Measurements from ENCODE around the gene TMEM203. TPM values are rescaled to one million over a fixed set of nuclear protein-coding genes. Genes with fewer than 3 reads are reported as not detected.

Gene TMEM203
- total and polyA plus RNA-seq, 2 of the 13 experiments (the other 11 are each of a cell fraction or from before 2014, with no cell fraction given) = 23.4 to 36.7 TPM

DNA sequence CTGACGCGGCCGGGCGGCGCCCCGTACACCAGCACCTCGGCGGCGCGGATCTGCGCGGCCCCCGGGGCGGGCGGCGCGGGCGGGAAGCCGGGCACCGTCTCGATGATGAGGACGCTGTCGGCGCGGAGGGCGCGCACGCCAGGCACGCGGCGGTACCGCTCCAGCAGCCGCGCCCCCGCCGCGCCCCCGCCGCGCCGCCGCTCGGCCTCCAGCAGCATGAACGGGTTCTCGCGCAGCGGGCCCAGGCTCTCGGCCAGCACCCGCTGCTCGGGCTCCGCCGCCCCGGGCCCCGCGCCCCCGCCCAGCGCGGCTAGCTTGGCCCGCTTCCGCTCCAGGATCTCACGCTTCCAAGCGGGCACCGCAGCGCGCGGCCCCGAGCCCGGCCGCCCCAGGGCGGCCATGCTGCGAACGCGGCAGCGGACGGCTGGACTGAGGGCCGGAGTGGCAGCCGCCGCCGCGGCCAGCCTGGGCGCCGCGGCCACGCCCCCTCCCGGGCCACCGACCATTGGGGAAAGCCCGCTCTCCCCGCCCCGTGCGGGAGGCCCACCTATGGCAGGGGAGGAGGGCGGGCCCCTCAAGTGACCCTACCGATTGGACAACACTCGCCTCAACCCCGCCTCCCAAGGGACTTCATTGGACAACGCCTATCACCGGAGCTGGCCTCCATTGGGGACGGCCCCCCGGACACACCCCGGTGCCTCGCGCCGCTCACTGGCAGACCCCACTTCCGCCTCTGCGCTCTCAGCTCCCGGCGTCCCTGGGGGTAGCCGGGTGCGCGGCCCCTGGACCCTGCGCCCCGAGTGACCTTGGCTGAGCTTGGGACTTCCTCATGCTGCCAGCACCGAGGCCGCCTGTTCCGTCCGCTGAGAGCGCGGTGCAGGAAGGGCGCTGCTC is 4.9 kb downstream of the TMEM203 start, which contains the start of gene TPRN (continued):
- TF ChIP-seq ZSCAN22 (CRISPR knock-in tag; IDR thresholded peaks at IDR 0.05) (no peak), CEBPG (CRISPR knock-in tag; IDR thresholded peaks at IDR 0.05) (peak; percentile 18; the same call in 1 of the 2 replicates), NCOA5 (CRISPR knock-in tag; IDR thresholded peaks at IDR 0.05) (no peak), SMARCC2 (IDR thresholded peaks at IDR 0.05) (no peak), MEF2D (CRISPR knock-in tag; IDR thresholded peaks at IDR 0.05) (peak; percentile 86), ZBTB7B (CRISPR knock-in tag; IDR thresholded peaks at IDR 0.05) (peak; percentile 93), SP1 (IDR thresholded peaks at IDR 0.05) (peak; percentile 34; the same call in 1 of the 2 replicates), SP1 (CRISPR knock-in tag; IDR thresholded peaks at IDR 0.05) (peak; percentile 96), SOX13 (IDR thresholded peaks at IDR 0.05) (no peak), SOX13 (CRISPR knock-in tag; conservative IDR thresholded peaks at IDR 0.05 in 1 of 2, IDR thresholded peaks at IDR 0.05 in 1 of 2) (peak in 1 of 2 experiments; percentile 63; a peak in 2 of 4 replicates), ZSCAN9 (CRISPR knock-in tag; IDR thresholded peaks at IDR 0.05; ENCODE audit: borderline replicate concordance) (peak; percentile 72; the same call in 1 of the 2 replicates), ZNF34 (CRISPR knock-in tag; IDR thresholded peaks at IDR 0.05; ENCODE audit: borderline replicate concordance) (0 out of 2 replicates have a peak, but pooled peaks have one; percentile 28), ZNF841 (CRISPR knock-in tag; IDR thresholded peaks at IDR 0.05; ENCODE audit: borderline replicate concordance) (no peak), KAT2B (IDR thresholded peaks at IDR 0.05; ENCODE audit: borderline replicate concordance, low read depth, low read length) (no peak), RFX1 (IDR thresholded peaks at IDR 0.05) (no peak), ZBTB42 (CRISPR knock-in tag; IDR thresholded peaks at IDR 0.05) (no peak), ZNF329 (CRISPR knock-in tag; IDR thresholded peaks at IDR 0.05; ENCODE audit: low read depth) (no peak), CREB1 (IDR thresholded peaks at IDR 0.05) (peak; percentile 56; the same call in 1 of the 2 replicates), CREB1 (CRISPR knock-in tag; IDR thresholded peaks at IDR 0.05) (peak; percentile 75), SIX1 (CRISPR knock-in tag; IDR thresholded peaks at IDR 0.05; ENCODE audit: borderline replicate concordance) (no peak; the same call in 1 of the 2 replicates), ZNF543 (CRISPR knock-in tag; IDR thresholded peaks at IDR 0.05) (no peak), ZSCAN31 (CRISPR knock-in tag; IDR thresholded peaks at IDR 0.05; ENCODE audit: low read depth) (peak; percentile 86)
- TF ChIP-seq, protein P1, sequence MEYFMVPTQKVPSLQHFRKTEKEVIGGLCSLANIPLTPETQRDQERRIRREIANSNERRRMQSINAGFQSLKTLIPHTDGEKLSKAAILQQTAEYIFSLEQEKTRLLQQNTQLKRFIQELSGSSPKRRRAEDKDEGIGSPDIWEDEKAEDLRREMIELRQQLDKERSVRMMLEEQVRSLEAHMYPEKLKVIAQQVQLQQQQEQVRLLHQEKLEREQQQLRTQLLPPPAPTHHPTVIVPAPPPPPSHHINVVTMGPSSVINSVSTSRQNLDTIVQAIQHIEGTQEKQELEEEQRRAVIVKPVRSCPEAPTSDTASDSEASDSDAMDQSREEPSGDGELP (IDR thresholded peaks at IDR 0.05; ENCODE audit: borderline replicate concordance, low read depth) = peak; percentile 69; the same call in 1 of the 2 replicates
- TF ChIP-seq, protein P2, sequence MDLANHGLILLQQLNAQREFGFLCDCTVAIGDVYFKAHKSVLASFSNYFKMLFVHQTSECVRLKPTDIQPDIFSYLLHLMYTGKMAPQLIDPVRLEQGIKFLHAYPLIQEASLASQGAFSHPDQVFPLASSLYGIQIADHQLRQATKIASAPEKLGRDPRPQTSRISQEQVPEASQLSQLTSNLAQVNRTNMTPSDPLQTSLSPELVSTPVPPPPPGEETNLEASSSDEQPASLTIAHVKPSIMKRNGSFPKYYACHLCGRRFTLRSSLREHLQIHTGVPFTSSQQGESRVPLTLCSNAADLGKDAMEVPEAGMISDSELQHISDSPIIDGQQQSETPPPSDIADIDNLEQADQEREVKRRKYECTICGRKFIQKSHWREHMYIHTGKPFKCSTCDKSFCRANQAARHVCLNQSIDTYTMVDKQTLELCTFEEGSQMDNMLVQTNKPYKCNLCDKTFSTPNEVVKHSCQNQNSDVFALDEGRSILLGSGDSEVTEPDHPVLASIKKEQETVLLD (CRISPR knock-in tag; IDR thresholded peaks at IDR 0.05; ENCODE audit: low read depth) = peak; percentile 91
- TF ChIP-seq, protein P3, sequence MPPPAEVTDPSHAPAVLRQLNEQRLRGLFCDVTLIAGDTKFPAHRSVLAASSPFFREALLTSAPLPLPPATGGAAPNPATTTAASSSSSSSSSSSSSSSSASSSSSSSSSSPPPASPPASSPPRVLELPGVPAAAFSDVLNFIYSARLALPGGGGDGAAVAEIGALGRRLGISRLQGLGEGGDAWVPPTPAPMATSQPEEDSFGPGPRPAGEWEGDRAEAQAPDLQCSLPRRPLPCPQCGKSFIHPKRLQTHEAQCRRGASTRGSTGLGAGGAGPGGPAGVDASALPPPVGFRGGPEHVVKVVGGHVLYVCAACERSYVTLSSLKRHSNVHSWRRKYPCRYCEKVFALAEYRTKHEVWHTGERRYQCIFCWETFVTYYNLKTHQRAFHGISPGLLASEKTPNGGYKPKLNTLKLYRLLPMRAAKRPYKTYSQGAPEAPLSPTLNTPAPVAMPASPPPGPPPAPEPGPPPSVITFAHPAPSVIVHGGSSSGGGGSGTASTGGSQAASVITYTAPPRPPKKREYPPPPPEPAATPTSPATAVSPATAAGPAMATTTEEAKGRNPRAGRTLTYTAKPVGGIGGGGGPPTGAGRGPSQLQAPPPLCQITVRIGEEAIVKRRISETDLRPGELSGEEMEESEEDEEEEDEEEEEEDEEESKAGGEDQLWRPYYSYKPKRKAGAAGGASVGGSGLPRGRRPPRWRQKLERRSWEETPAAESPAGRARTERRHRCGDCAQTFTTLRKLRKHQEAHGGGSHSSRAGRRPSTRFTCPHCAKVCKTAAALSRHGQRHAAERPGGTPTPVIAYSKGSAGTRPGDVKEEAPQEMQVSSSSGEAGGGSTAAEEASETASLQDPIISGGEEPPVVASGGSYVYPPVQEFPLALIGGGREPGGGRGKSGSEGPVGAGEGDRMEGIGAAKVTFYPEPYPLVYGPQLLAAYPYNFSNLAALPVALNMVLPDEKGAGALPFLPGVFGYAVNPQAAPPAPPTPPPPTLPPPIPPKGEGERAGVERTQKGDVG (CRISPR knock-in tag; IDR thresholded peaks at IDR 0.05; ENCODE audit: borderline replicate concordance) = peak; percentile 88; the same call in 1 of the 2 replicates
- TF ChIP-seq, protein P4, sequence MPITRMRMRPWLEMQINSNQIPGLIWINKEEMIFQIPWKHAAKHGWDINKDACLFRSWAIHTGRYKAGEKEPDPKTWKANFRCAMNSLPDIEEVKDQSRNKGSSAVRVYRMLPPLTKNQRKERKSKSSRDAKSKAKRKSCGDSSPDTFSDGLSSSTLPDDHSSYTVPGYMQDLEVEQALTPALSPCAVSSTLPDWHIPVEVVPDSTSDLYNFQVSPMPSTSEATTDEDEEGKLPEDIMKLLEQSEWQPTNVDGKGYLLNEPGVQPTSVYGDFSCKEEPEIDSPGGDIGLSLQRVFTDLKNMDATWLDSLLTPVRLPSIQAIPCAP (CRISPR knock-in tag; IDR thresholded peaks at IDR 0.05; ENCODE audit: low read depth) = no peak
